Measurements from ENCODE around the gene RASGRP3. TPM values are rescaled to one million over a fixed set of nuclear protein-coding genes. Genes with fewer than 3 reads are reported as not detected.

The RASGRP3 gene
- total and polyA plus RNA-seq, 10 donors = 13.2 to 68.1 (median 44.5) TPM

DNA sequence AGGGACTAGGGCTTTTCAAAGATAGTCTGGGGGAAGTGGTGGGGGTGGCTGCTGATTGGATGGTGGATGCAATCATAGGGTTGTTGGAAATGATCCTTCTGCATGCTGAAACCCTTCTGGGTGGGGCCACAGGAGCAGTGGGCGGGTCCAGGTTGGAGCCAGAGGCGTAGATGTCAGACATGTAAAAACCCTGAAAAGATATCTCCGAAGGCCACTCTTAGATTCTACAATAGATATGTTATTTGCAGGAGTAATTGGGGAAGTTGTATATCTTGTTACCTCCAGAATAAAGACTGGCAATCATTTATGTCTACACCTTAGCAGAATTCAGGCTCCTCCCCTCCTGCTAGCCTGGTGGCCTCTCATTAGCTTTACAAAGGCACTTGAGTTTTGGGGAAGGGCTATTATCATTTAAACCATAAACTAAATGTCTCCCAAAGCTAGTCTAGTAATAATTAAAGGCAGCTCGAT lies 130.8 kb downstream of the RASGRP3 start:
- Histone ChIP-seq H3K27ac (no peak overlapping the region), H3K9me3 (no peaks in the 10 kb centered on the region), H3K36me3 (no peaks in the 10 kb centered on the region), H3K27me3 (replicated peaks in 1 of 7) (no peaks in the 10 kb centered on the region), H3K4me3 (no peak overlapping the region), H3K4me1 (no peaks in the 10 kb centered on the region)
- no peak for DNase-seq
- no peak for TF ChIP-seq POLR2AphosphoS5 (IDR thresholded peaks at IDR 0.05)
- TF ChIP-seq, protein P1, sequence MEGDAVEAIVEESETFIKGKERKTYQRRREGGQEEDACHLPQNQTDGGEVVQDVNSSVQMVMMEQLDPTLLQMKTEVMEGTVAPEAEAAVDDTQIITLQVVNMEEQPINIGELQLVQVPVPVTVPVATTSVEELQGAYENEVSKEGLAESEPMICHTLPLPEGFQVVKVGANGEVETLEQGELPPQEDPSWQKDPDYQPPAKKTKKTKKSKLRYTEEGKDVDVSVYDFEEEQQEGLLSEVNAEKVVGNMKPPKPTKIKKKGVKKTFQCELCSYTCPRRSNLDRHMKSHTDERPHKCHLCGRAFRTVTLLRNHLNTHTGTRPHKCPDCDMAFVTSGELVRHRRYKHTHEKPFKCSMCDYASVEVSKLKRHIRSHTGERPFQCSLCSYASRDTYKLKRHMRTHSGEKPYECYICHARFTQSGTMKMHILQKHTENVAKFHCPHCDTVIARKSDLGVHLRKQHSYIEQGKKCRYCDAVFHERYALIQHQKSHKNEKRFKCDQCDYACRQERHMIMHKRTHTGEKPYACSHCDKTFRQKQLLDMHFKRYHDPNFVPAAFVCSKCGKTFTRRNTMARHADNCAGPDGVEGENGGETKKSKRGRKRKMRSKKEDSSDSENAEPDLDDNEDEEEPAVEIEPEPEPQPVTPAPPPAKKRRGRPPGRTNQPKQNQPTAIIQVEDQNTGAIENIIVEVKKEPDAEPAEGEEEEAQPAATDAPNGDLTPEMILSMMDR (IDR thresholded peaks at IDR 0.05 in 8 of 11, conservative IDR thresholded peaks at IDR 0.05 in 3 of 11) = no peak
- no peak for TF ChIP-seq POLR2A (IDR thresholded peaks at IDR 0.05)
- intact Hi-C loops (cut with DNase I; ENCODE audit: low total_unique reads) = no loop called here
- WGBS, 5 donors = 60 to 74% (median 63%) methylated on average over 3 to 4 of the region's 4 CpGs

DNA sequence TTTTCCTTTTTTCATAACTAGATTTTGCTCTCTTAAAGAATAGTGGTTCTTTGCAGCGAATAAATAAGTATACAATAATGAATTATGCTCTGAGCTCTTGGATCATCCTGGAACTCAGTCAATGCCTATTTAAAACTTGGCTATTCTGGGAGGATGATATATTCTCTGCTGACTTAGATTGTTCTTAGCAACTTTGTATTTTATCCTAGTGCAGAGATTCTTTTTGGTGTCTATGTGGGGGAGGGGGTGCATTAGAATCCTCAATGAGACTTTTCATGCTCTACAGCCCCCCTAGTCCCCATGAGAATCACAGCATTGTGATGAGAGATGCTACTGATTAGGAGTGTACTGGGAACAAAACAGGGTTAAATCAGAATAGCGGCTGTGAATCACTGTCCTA lies 131.5 kb downstream of the RASGRP3 start:
- Histone ChIP-seq H3K27me3 (replicated peaks in 1 of 7) (no peaks in the 10 kb centered on the region), H3K4me3 (no peak overlapping the region), H3K4me1 (no peaks in the 10 kb centered on the region), H3K9me3 (no peaks in the 10 kb centered on the region), H3K27ac (no peak overlapping the region), H3K36me3 (no peaks in the 10 kb centered on the region)
- no peak for DNase-seq
- intact Hi-C loops (cut with DNase I; ENCODE audit: low total_unique reads) = no loop called here
- WGBS, 5 donors = 87 to 97% (median 92%) methylated on average over 2 of the region's 2 CpGs
- TF ChIP-seq, protein P1 (IDR thresholded peaks at IDR 0.05 in 8 of 11, conservative IDR thresholded peaks at IDR 0.05 in 3 of 11) = no peak
- no peak for TF ChIP-seq POLR2A (IDR thresholded peaks at IDR 0.05)
- no peak for TF ChIP-seq POLR2AphosphoS5 (IDR thresholded peaks at IDR 0.05)

DNA sequence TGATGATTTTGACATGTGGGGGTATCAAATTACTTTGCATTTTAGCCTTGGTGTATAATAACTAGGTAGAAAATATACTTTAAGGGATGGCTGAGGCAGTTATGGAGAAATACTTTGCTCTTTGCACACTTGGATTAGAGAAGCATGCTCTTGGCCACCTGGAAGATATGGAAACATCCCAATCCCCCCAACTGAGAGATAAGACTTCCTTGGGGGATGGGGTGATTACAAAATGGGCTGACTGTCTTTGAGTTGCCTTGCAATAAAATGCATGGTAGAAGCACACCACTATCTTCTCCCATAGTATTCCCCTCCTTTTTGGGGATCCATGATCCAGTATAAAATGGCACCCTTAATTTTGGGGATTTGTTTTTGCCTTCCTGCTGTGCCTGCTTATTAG lies 137.7 kb downstream of the RASGRP3 start:
- no peak for TF ChIP-seq POLR2AphosphoS5 (IDR thresholded peaks at IDR 0.05)
- TF ChIP-seq, protein P1 (IDR thresholded peaks at IDR 0.05 in 8 of 11, conservative IDR thresholded peaks at IDR 0.05 in 3 of 11) = no peak
- no peak for TF ChIP-seq POLR2A (IDR thresholded peaks at IDR 0.05)
- no peak for DNase-seq
- H3K9me3 ChIP-seq = peaks cover 3 to 41% (median 24%) of the 10 kb centered on the region in 8 donors
- intact Hi-C loops (cut with DNase I; ENCODE audit: low total_unique reads) = no loop called here
- no peaks in the 10 kb centered on the region for H3K36me3 ChIP-seq
- H3K27me3 ChIP-seq (replicated peaks in 1 of 7) = no peaks in the 10 kb centered on the region
- no peak overlapping the region for H3K4me3 ChIP-seq
- no peaks in the 10 kb centered on the region for H3K4me1 ChIP-seq
- H3K27ac ChIP-seq = no peak overlapping the region

Small RNA genes within 50 kb of the gene (small RNA-seq; reads per million reads assigned to genes)
- 0 reads per million in 4 donors for gene ATP6V0E1P3

Other genes with a start within 250 kb of the RASGRP3 start
- 10 to 100 TPM; 35.0 to 72.4 (median 40.3) TPM for gene FAM98A, start 122.7 kb downstream of the RASGRP3 start, total RNA-seq
- gene FAM98A, start 122.7 kb downstream of the RASGRP3 start, polyA plus RNA-seq = 10 to 100 TPM; 11.8 to 19.4 (median 13.7) TPM